ENCODE data around the gene DTWD1.

- TF ChIP-seq HMGA2 (CRISPR knock-in tag; IDR thresholded peaks at IDR 0.05) (no peak), NR3C1 (CRISPR knock-in tag; conservative IDR thresholded peaks at IDR 0.05; ENCODE audit: low read depth) (no peak), ZBTB21 (CRISPR knock-in tag; IDR thresholded peaks at IDR 0.05; ENCODE audit: borderline replicate concordance) (no peak), CTCF (IDR thresholded peaks at IDR 0.05) (no peak), E2F1 (CRISPR knock-in tag; IDR thresholded peaks at IDR 0.05) (no peak), JUN (CRISPR knock-in tag; IDR thresholded peaks at IDR 0.05) (no peak), USF1 (CRISPR knock-in tag; IDR thresholded peaks at IDR 0.05) (no peak), EMX1 (CRISPR knock-in tag; IDR thresholded peaks at IDR 0.05) (no peak), FOXP4 (CRISPR knock-in tag; IDR thresholded peaks at IDR 0.05) (no peak), MAX (CRISPR knock-in tag; IDR thresholded peaks at IDR 0.05) (no peak), ZNF263 (CRISPR knock-in tag; IDR thresholded peaks at IDR 0.05; ENCODE audit: low read depth) (no peak), ZNF232 (CRISPR knock-in tag; IDR thresholded peaks at IDR 0.05) (no peak), PREB (CRISPR knock-in tag; IDR thresholded peaks at IDR 0.05; ENCODE audit: borderline replicate concordance) (no peak)
Measured at GRCh38 chr15:49646891-49647290, 26.0 kb downstream of the DTWD1 start.

Measured in WTC11 (cell line).